K562 (cell line): ENCODE data around the gene ZNF81. TPM values are rescaled to one million over a fixed set of nuclear protein-coding genes. Genes with fewer than 3 reads are reported as not detected.

Source experiments
- ATAC-seq: fragments of 200-7000 bp; cut with Tn5 transposase; 3 replicates; pipeline ENCODE4 v1.9.1; 2020; ENCODE audit warnings: moderate library complexity
- BruUV-seq: library from RNA; stranded (reverse); fragments of 400-500 nt; replicated peaks from 2 replicates; lab custom pipeline; 2021; lab: Mats Ljungman, UMichigan
- CTCF ChIA-PET: fragments of 300-600 bp; formaldehyde crosslinking; extraction: SDS; loops from one replicate; lab custom pipeline; 2021; ENCODE audit warnings: low intra/inter-chr PET ratio; lab: Yijun Ruan, JAX
- POLR2A ChIA-PET: fragments of 300-600, 350-650 bp; sonication (Branson Sonifier 250); formaldehyde crosslinking; extraction: SDS; loops from one replicate; lab custom pipeline; 2021; ENCODE audit warnings: antibody characterized with exemption, inconsistent platforms; lab: Yijun Ruan, JAX
- DNase-seq, 4 experiments: peaks; one replicate each; pipeline versions ENCODE4 v3.0.0 to v3.0.0-alpha.2; 2011 to 2018; ENCODE audit warnings: low spot score in 3 of 4, mixed read lengths in 3 of 4; ENCODE audit errors: extremely low read depth in 1 of 4
- FAIRE-seq: peaks from 2 replicates; lab custom pipeline; 2011; peaks lifted over from hg19 to GRCh38; lab: Jason Lieb, UNC
- H2AFZ ChIP-seq: 2 replicates; pipeline ENCODE4 v1.6.0; 2011; ENCODE audit warnings: low read depth, low read length, control low read depth, inconsistent platforms
- H3K27ac ChIP-seq: fragments of 200-600 bp; 3 replicates; pipeline ENCODE4 v1.8.0; 2011; ENCODE audit warnings: low read depth, mild to moderate bottlenecking, control low read depth, inconsistent platforms, low read length, moderate library complexity, mixed read lengths; ENCODE audit errors: extremely low read depth
- H3K27me3 ChIP-seq, 2 experiments: fragments of 300-600 bp in 1 of 2; 2 replicates in 1 of 2; 3 replicates in 1 of 2; pipeline versions ENCODE4 v1.6.0 to v1.8.0; 2011; ENCODE audit warnings: inconsistent platforms in 2 of 2, low read length in 2 of 2, mild to moderate bottlenecking in 1 of 2, mixed read lengths in 1 of 2, moderate library complexity in 1 of 2; ENCODE audit not compliant: control insufficient read depth in 2 of 2, insufficient read depth in 2 of 2
- H3K36me3 ChIP-seq: fragments of 300-600 bp; 3 replicates; pipeline ENCODE4 v1.8.0; 2011; ENCODE audit warnings: mild to moderate bottlenecking, low read length, inconsistent platforms; ENCODE audit not compliant: control insufficient read depth, insufficient read depth
- H3K4me1 ChIP-seq, 2 experiments: fragments of 200-600 bp in 1 of 2; replicated peaks in 1 of 2; 2 replicates in 1 of 2; 3 replicates in 1 of 2; pipeline versions ENCODE4 v1.5.1 to v1.8.0; 2011; ENCODE audit warnings: inconsistent platforms in 2 of 2, low read length in 2 of 2, mild to moderate bottlenecking in 1 of 2, mixed read lengths in 1 of 2, moderate library complexity in 1 of 2; ENCODE audit not compliant: control insufficient read depth in 2 of 2, insufficient read depth in 2 of 2
- H3K4me2 ChIP-seq: 2 replicates; pipeline ENCODE4 v1.6.1; 2011; ENCODE audit warnings: low read length, control low read depth, inconsistent platforms, mixed read lengths; ENCODE audit not compliant: insufficient read depth
- H3K4me3 ChIP-seq: fragments of 200-600 bp; sonication (generic), shearing (Covaris generic); 2 replicates; pipeline ENCODE4 v1.5.1; 2016; ENCODE audit warnings: control low read depth, inconsistent platforms
- H3K79me2 ChIP-seq: fragments of 200-600 bp; 3 replicates; pipeline ENCODE4 v1.8.0; 2011; ENCODE audit warnings: low read length, inconsistent platforms; ENCODE audit not compliant: control insufficient read depth, insufficient read depth
- H3K9ac ChIP-seq, 2 experiments: 2 replicates each; pipeline versions ENCODE4 v1.6.0 to v1.6.1; 2011; ENCODE audit warnings: low read depth in 2 of 2, low read length in 2 of 2, control low read depth in 1 of 2, inconsistent platforms in 1 of 2, mild to moderate bottlenecking in 1 of 2, mixed read lengths in 1 of 2; ENCODE audit not compliant: insufficient read depth in 1 of 2
- H3K9me1 ChIP-seq: one replicate; pipeline ENCODE4 v1.6.0; 2011; ENCODE audit warnings: inconsistent platforms, mild to moderate bottlenecking, low read length, moderate library complexity; ENCODE audit not compliant: control insufficient read depth, insufficient read depth
- H3K9me3 ChIP-seq: replicated peaks from 2 replicates; pipeline ENCODE4 v1.5.1; 2011; ENCODE audit warnings: low read depth, low read length, inconsistent platforms; ENCODE audit not compliant: control insufficient read depth, insufficient read depth
- H4K20me1 ChIP-seq: replicated peaks from 2 replicates; pipeline ENCODE4 v1.6.1; 2011; ENCODE audit warnings: low read length, inconsistent platforms, mixed read lengths; ENCODE audit not compliant: control insufficient read depth, insufficient read depth
- HNRNPLL ChIP-seq: fragments of 200-400 bp; formaldehyde crosslinking; IDR thresholded peaks from 2 replicates; pipeline ENCODE4 v1.6.1; 2017; ENCODE audit warnings: low read length, low read depth, mild to moderate bottlenecking; ENCODE audit not compliant: poor library complexity, severe bottlenecking
- KDM1A ChIP-seq, 2 experiments: fragments of 450-650 bp; IDR thresholded peaks; 2 replicates each; pipeline ENCODE4 v1.6.1; 2016; ENCODE audit warnings: mild to moderate bottlenecking in 2 of 2
- KDM5B ChIP-seq: fragments of 200-600 bp; sonication (generic); IDR thresholded peaks from 2 replicates; pipeline ENCODE4 v1.6.1; 2012; ENCODE audit warnings: low read depth, mild to moderate bottlenecking, moderate library complexity, low read length, control low read depth, inconsistent platforms; ENCODE audit not compliant: insufficient replicate concordance
- MEIS2 ChIP-seq: fragments of 450-650 bp; IDR thresholded peaks from 2 replicates; pipeline ENCODE4 v1.6.1; 2014; ENCODE audit warnings: mild to moderate bottlenecking; ENCODE audit not compliant: partially characterized antibody
- PKNOX1 ChIP-seq: fragments of 450-650 bp; IDR thresholded peaks from 2 replicates; pipeline ENCODE4 v1.6.1; 2016
- THAP7 ChIP-seq: fragments of 250-450 bp; sonication (Bioruptor Pico); IDR thresholded peaks from 2 replicates; pipeline ENCODE4 v1.5.0; 2021
- WGBS: fragments of 100-300 bp; shearing (Covaris generic); methylation state at CpG from one replicate; pipeline ENCODE4 v1.1.6; 2016; ENCODE audit warnings: low coverage, mixed read lengths; ENCODE audit not compliant: insufficient coverage; ENCODE audit errors: missing lambda C conversion rate; 5-methylcytosine and 5-hydroxymethylcytosine counted together
- in situ Hi-C: fragments of 300-500 bp; cut with MboI; formaldehyde crosslinking; loops from 4 replicates; pipeline ENCODE4 v1.15.0; 2018; ENCODE audit warnings: inconsistent platforms, mixed read lengths
- intact Hi-C: fragments of 100-400 bp; cut with micrococcal nuclease; formaldehyde crosslinking; loops from 2 replicates; pipeline ENCODE4 v1.14.2; 2022
- polyA plus RNA-seq, 8 experiments: library from polyadenylated mRNA; depleted of rRNA in 4 of 8; stranded (reverse) in 5 of 8; unstranded in 3 of 8; fragments of >200 nt; fragmentation: Nextera tagmentation in 2 of 8; fragmentation: Illumina TruSeq in 1 of 8; extraction: Ambion mirVana in 2 of 8; extraction: Trizol in 1 of 8; gene quantifications; 2 replicates each; pipeline versions ENCODE4 v1.2.1 to v1.2.3, GENCODE V29; 2011 to 2014; ENCODE audit warnings: inconsistent platforms in 1 of 8, missing spikeins in 1 of 8
- total RNA-seq, 7 experiments: library from RNA; depleted of rRNA in 6 of 7; stranded (reverse); fragments of >200 nt in 6 of 7; fragmentation: Illumina TruSeq in 2 of 7; extraction: Trizol in 2 of 7; gene quantifications; 2 replicates each; pipeline versions ENCODE4 v1.2.1 to v1.2.3, GENCODE V29; 2011 to 2021; ENCODE audit warnings: low replicate concordance in 1 of 7

ZNF81 gene
- total and polyA plus RNA-seq, 9 of the 15 experiments (the other 6 are each of a cell fraction or from before 2014, with no cell fraction given): 2.4 to 9.6 (median 4.9) TPM

- intact Hi-C loops (no loop called here), in situ Hi-C loops (no loop called here)
- WGBS: 40% methylated on average over 1 of the region's 1 CpG
- POLR2A ChIA-PET: no interaction called here
- no peak overlapping the region for H3K27ac ChIP-seq
- CTCF ChIA-PET: no interaction called here
- H3K9me3 ChIP-seq: peaks cover 1% of the 10 kb centered on the region; the same call in 1 of the 2 replicates
- no peaks in the 10 kb centered on the region for H3K79me2 ChIP-seq
- H3K36me3 ChIP-seq: no peaks in the 10 kb centered on the region
- TF ChIP-seq HNRNPLL (no peak), THAP7 (CRISPR knock-in tag) (no peak), PKNOX1 (peak; percentile 1; the same call in 1 of the 2 replicates)
- FAIRE-seq (no peak), DNase-seq (no peak), ATAC-seq (no peak)
- no peaks in the 10 kb centered on the region for H4K20me1 ChIP-seq
- H3K4me3 ChIP-seq: no peak overlapping the region
- BruUV-seq: no TSS peak
- no peaks in the 10 kb centered on the region for H3K27me3 ChIP-seq
- H3K4me1 ChIP-seq: peaks cover 5 to 31% of the 10 kb centered on the region in 2 experiments; a peak in 3 of 5 replicates
- H3K9ac ChIP-seq: no peak overlapping the region
- no peak overlapping the region for H2AFZ ChIP-seq
- H3K4me2 ChIP-seq: no peak overlapping the region
- H3K9me1 ChIP-seq: no peaks in the 10 kb centered on the region
Observed at GRCh38 chrX:47817897-47818296, 18.8 kb upstream of the ZNF81 start.

GRCh38 chrX:47828984-47829383 is 7.7 kb upstream of the ZNF81 start:
- H3K9me1 ChIP-seq: no peaks in the 10 kb centered on the region
- POLR2A ChIA-PET: no interaction called here
- H3K27ac ChIP-seq: no peak overlapping the region
- no peak overlapping the region for H2AFZ ChIP-seq
- 0% methylated on average over 1 of the region's 1 CpG for WGBS
- BruUV-seq: no TSS peak
- H3K9ac ChIP-seq: no peak overlapping the region
- ATAC-seq (no peak), FAIRE-seq (no peak), DNase-seq (no peak)
- intact Hi-C loops (no loop called here), in situ Hi-C loops (loop anchor here (10.0 kb wide), 1 partner anchor 196 kb away; no protein-coding TSS in a partner anchor)
- no peak overlapping the region for H3K4me3 ChIP-seq
- no peaks in the 10 kb centered on the region for H3K36me3 ChIP-seq
- H3K4me2 ChIP-seq: no peak overlapping the region
- CTCF ChIA-PET: interaction anchor here (1.1 kb wide), 1 partner anchor 196 kb away, joined by 4 read pairs; no protein-coding TSS in a partner anchor
- H3K4me1 ChIP-seq: no peaks in the 10 kb centered on the region
- no peaks in the 10 kb centered on the region for H4K20me1 ChIP-seq
- H3K79me2 ChIP-seq: no peaks in the 10 kb centered on the region
- H3K9me3 ChIP-seq: no peaks in the 10 kb centered on the region
- TF ChIP-seq MEIS2: peak; percentile 68
- TF ChIP-seq KDM1A (IDR thresholded peaks at IDR 0.05): peak in 1 of 2 experiments; percentile 68; a peak in 3 of 4 replicates
- TF ChIP-seq PKNOX1: peak; percentile 12; the same call in 1 of the 2 replicates
- TF ChIP-seq KDM5B: no peak
- H3K27me3 ChIP-seq: no peaks in the 10 kb centered on the region
